Activated CD4-positive, alpha-beta T cell treated with anti-CD3 and anti-CD28 coated beads, Interleukin-2, amount 50 U/mL, for 48 hours (primary cell): ENCODE results near the gene ACBD6.

ENCODE experiments used
- DNase-seq, 2 experiments: peaks; one replicate each; pipeline ENCODE4 v3.0.0-alpha.2; 2020

Gene ACBD6

DNA sequence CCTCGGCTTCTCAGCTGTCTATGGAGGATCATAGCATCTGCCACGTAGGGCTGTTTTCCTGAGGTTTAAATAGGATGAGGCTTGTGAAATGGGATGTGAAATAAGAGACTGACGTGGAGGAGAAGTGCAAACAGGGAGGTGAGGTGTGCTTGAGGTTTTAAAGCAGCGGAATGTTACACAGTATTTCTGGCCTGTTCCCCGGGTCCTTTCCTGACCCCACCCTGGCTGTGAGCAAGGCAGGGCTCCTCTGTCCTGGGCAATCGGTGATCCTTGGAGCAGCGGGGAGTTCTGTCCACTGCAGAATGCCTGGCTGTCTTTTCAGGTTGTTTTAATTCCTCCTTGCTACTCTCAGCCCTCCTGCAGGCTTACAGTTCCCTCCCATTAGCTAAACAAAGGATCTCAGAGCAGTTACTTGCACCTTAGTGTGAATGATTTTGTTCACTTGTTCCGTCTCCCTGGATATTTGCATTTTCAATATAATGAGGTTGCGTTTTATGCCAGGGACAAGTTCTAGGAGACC is 233.8 kb downstream of the ACBD6 start:
- DNase-seq, result no peak

DNA sequence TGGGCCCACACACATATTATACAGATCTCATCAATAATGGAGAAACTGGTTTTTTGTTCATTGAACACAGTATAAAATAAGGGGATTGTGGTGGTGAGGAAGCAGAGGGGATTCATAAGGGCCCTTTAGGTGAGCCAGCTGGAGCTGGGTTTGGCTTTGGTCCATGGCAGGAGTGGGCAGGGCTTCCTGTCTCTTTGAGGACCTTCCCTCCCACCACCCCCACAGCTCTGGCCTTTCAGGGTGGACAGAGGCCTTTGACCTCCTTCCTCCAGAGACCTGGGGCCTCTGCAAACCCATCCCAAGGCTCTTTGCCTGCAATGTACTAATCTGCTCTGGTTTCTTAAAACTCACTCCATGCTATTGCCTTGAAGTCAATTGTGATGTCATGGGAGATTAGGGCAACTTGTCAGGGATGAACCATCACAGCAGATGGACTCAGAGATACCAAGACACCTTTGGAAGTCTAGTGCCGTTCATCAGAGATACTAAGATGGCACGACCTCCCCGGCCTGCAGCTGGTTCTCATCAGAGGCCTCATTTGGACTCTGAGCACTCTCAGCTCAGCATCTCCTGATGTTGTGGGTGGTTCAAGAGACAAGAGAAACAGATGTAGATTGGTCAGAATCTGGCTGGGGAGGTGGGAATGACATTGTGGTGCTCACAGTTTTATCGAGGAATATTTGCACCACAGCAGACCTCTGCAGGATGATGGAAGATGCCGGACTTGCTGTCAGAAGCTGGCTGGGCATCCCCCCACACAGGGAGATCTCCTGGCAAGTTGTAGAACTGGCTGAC is 234.4 kb downstream of the ACBD6 start:
- no peak for DNase-seq

DNA sequence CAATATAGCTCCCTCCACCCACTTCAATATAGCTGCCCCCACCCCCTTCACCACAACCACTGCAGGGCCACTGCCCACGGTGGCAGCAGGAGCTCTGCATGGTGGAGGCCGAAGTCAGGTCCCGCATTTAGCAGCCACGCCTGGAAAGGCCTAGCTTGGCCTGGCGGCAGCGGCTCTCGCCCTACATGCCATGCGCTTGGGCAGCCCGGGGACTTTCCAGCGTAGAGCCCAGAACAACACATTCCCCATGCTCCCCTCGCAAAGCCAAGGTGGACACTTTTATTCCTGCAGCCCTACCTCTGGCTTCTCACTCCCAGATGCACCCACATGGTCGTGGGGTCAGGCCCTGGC is 235.2 kb downstream of the ACBD6 start:
- DNase-seq, result no peak

DNA sequence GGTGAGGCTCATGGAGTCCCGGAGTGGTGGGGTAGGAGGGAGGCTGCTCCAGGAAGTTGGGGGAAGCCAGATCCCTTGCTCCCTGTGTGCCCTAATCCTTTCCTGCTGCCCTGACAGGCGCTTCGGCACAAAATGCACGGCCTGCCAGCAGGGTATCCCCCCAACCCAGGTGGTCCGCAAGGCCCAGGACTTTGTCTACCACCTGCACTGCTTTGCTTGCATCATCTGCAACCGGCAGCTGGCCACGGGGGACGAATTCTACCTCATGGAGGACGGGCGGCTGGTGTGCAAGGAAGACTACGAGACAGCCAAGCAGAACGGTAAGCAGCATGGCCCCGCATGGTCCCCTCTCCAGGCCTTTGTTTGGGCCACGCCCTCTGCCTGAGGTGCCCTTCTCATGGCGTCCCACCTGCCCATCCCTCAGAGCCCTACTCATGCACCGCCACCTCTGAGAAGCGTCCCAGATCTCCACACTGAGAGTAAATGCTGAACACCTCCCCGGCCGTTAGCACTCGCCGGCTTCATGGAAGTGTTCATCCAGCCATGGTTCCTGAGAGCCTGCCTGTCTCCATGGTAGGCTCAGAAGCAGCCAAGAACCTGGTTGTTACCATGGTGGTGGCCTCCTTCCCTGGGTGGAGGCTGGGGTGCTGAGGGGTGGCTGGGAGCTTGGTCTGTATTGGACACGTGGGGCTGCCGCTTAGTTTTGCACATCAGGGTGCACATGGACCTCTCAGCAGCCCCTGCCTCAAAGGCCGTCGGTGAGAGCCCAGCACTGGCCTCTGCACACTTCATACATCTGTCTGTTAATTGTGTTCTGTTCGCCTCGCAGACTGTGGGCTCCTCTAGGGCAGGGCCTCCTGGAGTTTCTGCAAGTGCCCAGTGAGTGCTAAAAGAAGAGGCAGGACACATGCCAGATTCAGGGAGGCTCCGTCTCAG is 235.8 kb downstream of the ACBD6 start:
- no peak for DNase-seq

DNA sequence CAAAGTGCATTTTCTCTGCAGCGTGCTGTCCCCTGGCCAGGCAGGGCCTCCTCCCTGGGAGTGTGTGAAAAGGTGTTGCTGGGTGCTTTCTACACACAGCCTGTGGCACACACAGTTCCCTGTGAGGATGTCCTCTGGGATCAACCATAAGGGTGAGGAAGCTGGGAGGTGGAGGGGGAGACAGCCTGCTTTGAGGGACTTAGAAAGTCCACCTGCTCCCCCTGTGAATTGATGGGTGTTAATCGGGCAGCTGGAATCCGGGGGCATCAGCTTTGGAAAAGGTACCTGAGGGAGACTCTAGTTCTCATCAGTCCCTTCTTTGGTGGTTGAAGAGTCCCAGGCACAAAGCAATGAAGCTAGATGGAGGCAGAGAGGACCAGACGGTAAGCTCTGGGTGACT is 236.5 kb downstream of the ACBD6 start:
- DNase-seq, result no peak

DNA sequence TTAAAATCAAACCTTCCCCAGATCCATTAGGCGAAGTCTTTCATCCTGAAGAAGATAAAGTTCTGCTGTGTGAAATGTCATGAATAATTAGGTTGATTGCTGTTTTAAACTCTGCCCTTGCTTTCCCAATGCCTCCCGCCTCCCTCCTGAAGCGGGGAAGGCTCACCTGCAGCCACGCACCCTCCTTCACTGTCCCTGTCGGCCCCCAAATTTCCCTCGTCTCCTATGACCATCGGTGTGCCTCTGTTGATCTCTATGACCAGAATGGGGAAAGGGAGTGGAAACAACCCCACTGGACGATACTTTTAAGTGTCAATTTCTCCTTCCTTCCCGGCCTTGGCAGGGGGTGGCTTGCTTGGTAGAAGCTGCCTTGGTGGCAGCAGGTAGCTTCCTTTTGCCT is 237.2 kb downstream of the ACBD6 start:
- no peak for DNase-seq

DNA sequence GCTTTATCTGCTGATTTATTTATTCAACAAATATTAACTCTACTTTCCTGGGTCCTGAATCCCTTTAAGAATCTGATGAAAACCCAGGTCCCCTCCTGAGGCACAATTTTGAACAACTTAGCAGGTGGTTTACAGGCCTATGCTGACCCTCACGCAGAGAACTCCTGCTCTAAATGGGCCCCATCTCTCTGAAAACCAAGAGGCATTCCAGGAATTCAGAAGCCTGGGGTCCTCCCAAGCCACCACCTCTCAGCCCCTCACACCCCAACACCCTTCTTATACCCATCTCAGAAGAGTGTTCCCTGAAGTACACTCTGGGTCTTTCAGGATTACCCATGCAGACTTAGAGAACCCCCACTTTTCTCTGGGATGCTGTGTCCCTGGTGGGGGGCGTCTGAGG is 237.8 kb downstream of the ACBD6 start:
- DNase-seq, result no peak

DNA sequence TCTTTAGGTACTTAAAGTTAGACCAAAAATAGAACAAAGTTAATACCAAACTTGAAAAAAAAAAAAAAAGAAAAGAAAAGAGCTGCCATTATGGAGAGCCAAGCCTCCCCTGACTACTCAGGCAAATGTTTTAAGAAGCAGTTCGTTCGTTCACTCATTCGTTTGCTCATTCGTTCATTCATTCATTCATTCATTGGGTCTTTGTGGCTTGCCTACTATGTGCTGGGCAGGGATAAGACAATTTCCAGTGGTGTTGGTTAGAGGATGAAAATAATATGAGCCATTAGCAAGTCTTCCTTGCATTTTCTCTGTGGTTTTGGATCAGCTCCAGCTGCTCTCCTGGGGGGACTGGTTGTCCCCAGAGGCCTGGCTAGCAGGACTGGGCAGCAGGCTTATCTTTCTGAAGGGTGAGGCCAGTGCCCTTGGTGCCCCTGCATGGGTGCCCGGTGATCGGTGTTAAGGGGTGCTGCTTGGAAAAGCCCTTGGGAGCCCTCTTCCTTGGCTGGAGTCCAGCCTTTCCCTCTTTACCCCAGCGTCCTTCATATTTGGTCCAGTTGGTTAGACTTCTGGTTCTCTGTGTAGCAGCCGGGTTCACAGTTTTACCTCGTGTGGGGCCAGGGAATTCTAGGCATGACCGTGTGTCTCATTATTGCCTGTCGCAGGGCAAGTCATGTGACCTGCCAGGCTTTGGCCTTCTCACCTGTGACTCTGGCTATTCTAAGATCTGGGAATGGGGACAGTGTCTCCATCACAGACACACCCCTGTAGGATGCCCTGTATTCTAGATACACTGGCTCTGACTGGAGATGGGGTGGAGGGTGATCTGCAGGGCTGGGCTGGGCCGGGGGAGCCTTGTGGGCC is 239.5 kb downstream of the ACBD6 start:
- DNase-seq, result no peak

DNA sequence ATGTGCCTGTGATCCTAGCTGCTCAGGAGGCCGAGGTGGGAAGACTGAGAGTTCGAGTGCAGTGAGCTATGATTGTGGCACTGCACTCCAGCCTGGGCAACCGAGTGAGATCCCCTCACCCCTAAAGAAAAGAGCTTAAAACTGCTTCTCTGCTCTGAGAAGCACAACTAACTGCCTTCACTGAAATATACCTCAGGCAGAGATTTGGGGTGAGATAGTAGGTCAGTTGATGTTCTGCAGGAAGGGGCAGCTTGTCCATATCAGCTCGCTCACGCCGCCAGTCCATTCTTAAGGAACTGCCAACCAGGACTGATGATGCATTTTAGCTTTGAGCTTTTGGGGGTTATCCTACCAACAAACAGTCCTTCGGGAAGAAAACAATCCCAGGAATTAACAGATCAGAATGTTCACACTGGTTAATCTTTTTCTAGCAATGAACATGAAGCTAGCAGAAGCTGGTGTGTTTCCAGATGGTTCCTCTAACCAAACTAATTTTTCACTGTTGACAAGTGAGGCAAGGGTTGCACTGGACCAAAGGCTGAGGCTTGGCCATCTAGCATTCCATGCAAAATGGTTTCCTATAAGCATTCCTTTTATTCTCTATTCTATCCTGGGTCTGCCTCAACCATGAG is 240.7 kb downstream of the ACBD6 start:
- DNase-seq, result no peak

DNA sequence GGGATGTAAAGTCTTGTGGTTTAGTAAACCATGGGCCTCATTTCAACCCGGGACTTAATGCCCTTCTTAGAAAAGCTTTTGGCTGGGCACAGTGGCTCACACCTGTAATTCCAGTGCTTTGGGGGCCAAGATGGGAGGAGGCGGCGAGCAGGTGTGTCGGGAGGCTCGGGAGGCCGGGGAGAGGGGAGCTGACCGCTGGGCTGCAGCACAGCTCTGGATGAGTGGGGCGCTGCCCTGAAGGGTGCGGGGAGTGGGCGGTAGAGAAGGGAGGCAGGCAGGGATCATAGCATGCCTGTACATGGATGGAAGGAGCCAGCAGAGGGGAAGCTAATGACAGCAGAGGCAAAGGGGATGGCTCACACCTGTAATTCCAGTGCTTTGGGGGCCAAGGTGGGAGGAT is 241.3 kb downstream of the ACBD6 start:
- no peak for DNase-seq

DNA sequence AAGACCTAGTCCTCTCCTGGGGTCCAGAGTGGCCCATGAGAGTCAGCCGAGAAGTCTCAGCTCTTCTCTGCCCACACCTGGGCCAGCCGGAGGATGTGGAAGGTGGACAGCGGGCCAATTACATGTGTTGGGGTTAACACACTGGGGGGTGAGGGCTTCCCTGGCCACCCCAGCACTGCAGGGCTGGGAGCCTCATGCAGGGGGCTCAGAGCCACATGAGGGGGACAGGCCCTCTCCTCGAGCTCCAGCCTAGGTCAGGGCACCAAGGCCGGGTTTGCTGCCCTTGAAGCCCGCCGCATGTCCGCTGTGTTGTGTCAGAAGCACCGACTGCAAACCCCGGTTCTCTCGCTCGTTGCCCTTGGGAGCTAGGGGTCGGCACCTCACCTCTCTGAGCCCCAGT is 241.8 kb downstream of the ACBD6 start:
- no peak for DNase-seq

DNA sequence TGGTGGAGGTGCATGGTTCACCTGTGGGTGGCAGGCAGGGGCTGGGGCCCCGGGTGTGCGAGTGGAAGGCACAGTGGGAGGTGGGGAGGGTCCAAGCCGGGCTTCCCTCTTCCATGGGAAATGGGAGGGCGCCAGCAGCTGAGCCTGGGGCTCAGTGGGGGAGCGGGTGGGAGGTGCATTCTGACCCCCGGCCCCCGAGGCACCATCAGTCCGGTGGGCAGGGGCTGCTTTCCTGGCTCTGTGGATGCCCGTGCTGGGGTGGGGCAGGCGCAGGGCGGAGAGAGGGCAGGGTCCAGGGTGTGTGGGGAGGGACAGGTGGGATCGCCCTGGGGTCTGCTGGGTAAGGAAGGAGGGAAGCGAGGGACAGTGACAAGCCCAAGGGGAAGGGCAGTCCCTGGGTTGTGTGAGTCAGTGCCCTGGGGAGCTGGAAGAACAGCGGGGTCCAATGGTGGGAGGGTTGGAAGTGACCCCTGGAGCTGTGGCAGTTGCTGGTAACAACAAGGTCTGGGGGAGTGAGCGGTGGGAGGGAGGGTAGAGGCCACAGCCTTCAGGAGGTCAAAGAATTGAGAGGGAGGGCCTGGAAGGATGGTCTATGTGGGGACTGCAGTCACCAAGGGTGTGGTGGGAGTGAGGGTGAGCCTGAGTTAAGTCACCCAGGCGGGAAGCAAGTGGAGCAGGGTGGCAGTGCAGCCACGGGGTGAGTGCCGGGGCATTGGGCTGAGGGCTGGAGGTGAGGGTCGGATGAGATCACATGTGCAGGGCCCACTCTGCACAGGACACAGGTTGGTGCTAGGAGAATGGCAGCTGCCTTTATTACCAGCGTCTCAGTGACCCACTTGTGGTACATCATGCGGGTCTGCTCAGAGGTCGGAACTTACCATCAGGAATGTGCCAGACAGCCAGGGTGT is 242.7 kb downstream of the ACBD6 start:
- no peak for DNase-seq

DNA sequence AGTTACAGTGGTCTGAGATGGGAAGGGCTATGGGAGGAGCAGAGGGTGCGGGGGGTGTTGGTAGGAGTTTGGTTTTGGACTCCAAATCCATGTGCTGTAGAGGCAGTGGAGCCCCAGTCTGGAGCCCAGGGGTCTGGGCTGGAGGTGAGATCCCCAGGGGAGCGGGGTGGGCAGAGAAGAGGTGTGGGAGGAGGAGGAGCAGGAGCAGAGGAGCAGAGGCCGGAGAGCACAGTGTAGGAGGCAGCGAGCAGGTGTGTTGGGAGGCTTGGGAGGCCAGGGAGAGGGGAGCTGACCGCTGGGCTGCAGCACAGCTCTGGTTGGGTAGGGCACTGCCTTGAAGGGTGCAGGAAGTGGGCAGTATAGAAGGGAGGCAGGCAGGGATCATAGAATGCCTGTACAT is 243.4 kb downstream of the ACBD6 start:
- no peak for DNase-seq

DNA sequence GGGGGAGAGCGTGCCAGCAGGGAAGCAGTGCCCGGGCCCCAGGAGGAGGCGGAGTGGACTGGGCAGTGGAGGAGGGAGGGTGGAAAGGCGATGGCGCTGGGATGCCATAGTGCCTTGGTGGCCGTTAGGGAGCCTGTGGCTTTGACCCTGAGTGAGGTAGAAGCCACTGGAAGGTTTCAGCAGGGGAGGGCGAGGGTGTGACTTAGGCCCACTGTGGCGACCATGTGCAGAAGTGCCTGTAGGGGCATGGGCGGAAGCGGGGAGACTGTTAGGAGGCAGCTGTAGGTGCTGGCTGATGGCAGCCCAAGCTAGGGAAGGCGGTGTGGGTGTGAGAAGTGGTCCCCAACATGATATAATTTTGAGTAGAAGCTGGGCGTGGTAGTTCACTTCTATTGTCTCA is 244.1 kb downstream of the ACBD6 start:
- no peak for DNase-seq

DNA sequence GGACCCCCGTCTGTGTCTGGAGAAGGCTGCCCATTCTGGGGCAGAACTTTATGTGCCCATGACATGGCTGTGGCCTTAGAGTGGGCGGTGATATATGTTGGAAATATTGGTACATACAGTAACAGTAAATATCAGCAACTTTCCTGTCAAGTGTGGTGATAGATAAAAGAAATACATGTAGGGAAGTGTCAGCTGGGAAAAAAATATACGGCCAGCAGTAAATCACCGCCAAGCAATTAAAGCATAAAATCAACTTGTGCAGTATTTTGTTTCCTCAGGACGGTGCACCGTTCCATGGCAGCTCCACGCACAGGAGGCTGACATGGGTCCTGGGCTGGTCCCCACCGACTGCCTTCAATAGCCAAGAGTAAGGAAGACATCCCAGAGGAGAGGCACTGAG is 244.9 kb downstream of the ACBD6 start:
- DNase-seq, result no peak

DNA sequence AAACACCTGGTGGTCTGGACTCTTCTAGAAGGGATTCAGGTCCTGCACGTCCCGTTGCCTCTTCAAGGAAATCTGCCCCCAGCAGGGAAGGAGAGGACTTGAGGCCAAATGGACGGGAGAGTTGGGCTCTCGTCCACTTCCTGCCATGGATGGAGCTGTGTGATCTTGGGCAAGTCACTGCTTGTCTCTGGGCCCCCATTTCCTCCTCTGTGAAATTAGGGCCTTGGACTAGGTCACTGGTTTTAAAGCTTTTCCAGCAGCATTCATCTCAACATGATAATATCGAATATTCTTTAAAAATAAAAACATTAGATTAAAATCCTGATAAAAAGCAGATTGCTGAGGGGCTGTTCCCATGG is 245.4 kb downstream of the ACBD6 start:
- no peak for DNase-seq

DNA sequence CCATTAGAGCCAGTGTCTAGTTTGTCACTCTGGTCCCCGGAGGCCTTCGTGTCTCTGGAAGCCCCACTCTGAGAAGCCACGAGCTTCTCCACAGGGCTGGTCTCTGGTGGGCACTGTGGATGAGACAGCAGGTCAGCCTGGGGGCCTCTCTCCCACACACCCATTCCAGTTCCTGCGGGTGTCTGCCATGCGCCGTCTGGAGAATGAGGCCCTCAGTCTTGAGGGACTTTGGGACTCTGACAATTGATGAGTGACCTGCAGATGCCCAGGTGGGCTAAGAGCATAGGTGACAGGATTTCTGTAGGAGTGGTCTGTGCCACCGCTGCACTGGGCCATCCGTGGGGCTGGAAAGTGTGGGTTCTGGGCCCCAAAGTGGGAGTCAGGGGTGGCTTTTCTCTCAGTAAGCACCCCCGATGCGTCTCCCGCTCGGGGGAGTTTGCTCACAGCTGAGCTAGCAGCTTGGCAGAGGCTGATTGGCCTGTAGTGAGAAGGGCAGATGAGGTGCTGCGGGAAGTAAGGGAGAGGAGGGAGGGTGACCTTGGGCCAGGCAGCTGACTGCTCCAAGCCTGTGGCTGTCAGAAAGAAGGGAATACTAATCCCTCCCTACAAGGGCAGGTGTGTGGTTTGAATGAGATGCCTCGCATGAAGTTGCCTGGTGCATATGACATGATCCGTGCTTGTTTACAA is 245.9 kb downstream of the ACBD6 start:
- no peak for DNase-seq

DNA sequence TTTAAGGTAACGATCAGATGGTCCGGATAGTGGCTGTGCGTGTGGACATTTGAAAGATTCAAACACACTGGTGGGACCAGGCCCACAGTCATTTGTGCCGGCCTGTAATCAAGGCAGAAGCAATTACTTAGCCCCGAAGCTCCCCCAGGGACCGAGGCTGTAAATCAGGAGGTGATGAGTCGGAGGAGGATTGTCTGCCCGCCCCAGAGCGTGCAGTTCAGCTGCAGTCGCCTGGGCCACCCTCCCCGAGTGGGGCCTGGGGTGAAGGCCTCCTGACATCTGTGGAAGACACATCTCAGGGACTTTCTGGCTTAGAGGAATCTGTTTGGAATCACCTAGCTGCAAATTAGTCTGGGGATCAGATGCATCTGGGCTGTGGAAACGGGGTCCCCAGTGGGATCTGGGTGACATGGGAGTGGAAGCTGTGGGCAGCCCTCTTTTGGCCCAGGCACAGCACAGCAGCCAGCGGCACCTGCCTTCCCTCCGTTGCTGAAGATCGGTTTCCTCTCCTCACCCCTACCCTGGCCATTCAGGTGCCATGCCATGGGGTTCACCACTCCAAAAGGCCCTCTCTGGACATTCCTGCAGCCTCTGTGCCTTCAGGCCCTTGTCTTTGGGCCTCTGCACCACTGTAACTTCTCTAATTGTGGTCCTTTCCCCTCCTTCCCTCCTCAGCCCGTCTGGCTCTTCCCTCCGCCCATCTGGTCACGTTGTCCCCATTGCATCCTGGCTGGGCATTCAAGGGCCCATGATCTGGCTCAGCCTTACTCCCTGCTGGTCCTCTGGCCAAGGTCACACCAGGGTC is 246.6 kb downstream of the ACBD6 start:
- DNase-seq, result no peak

DNA sequence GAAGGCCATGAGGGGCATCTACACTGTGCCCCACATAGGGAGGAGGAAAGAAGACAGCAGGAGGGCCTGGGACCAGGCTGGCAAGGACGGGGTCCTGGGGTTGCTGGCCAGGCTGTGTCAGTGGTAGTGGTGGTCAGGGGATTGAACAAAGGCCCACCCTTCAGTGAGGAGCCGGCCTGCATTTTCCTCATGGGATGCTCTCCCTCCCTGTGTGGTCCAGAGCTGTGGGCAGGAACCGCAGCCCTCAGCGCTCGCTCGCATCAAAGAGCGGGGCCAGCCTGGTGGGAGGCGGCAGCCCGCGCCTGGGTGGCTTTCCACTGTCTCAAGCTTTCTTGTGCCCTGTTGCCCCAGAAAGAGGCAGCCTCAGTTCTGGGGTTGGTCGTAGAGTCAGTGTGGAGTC is 247.5 kb downstream of the ACBD6 start:
- DNase-seq, result no peak

DNA sequence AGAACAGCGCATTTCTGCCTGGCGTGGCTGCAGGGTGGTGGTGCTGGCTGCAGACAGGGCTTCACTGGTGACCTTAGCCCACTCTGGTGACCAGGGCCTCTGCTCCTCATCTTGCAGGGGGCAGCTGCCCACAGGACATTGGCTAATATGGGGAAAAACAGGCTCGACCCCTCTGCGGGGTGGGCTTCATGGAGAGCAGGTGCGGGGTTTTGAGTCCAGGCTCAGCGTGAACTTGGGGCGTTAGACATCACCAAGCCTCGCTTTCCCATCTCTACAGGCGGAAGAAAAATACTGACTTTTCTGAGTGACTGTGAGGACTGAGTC is 247.9 kb downstream of the ACBD6 start:
- no peak for DNase-seq
